Panc1 (cell line): ENCODE measurements around the gene PNPT1. TPM values are rescaled to one million over a fixed set of nuclear protein-coding genes. Genes with fewer than 3 reads are reported as not detected.

Experiments used
- ATAC-seq: fragments of 200-7000 bp; cut with Tn5 transposase; 2 replicates; pipeline ENCODE4 v1.9.1; 2020; ENCODE audit warnings: mild to moderate bottlenecking, moderate library complexity
- BruUV-seq: library from RNA; stranded (reverse); fragments of 400-500 nt; replicated peaks from 2 replicates; lab custom pipeline; 2021; lab: Mats Ljungman, UMichigan
- CTCF ChIA-PET: fragments of 300-600 bp; sonication (Branson Sonifier 250); formaldehyde crosslinking; loops from one replicate; lab custom pipeline; 2022; ENCODE audit warnings: antibody characterized with exemption; lab: Charles Lee
- POLR2A ChIA-PET: fragments of 300-600 bp; sonication (Branson Sonifier 250); formaldehyde crosslinking; loops from one replicate; lab custom pipeline; 2022; ENCODE audit warnings: antibody characterized with exemption; lab: Charles Lee
- DNase-seq: peaks from one replicate; pipeline ENCODE4 v3.0.0-alpha.2; 2010; ENCODE audit warnings: low read depth, low spot score
- H3K27ac ChIP-seq: 2 replicates; pipeline ENCODE4 v1.5.1; 2011; ENCODE audit warnings: mild to moderate bottlenecking, low read length, inconsistent platforms
- H3K27me3 ChIP-seq: fragments of 200-500 bp; sonication (Bioruptor generic); 2 replicates; pipeline ENCODE4 v1.6.0; 2014; ENCODE audit warnings: low read length, inconsistent platforms; ENCODE audit not compliant: control insufficient read depth, insufficient read depth
- H3K36me3 ChIP-seq: fragments of 200-500 bp; sonication (Bioruptor generic); 2 replicates; pipeline ENCODE4 v1.5.1; 2014; ENCODE audit warnings: inconsistent platforms, mild to moderate bottlenecking, low read length, moderate library complexity; ENCODE audit not compliant: control insufficient read depth, insufficient read depth
- H3K4me1 ChIP-seq: 2 replicates; pipeline ENCODE4 v1.5.1; 2011; ENCODE audit warnings: inconsistent platforms, mild to moderate bottlenecking, low read length, moderate library complexity; ENCODE audit not compliant: control insufficient read depth, insufficient read depth
- H3K4me3 ChIP-seq, 2 experiments: 2 replicates each; pipeline ENCODE4 v1.5.1; 2011 to 2012; ENCODE audit warnings: low read depth in 2 of 2, low read length in 2 of 2, mild to moderate bottlenecking in 2 of 2, inconsistent platforms in 1 of 2, moderate library complexity in 1 of 2
- H3K9me3 ChIP-seq: fragments of 200-500 bp; sonication (Bioruptor generic); 2 replicates; pipeline ENCODE4 v1.5.1; 2014; ENCODE audit warnings: low read depth, mild to moderate bottlenecking, inconsistent platforms, low read length, moderate library complexity; ENCODE audit not compliant: control insufficient read depth, insufficient read depth
- POLR2AphosphoS5 ChIP-seq: IDR thresholded peaks from 2 replicates; pipeline ENCODE4 v1.6.1; 2012; ENCODE audit warnings: mild to moderate bottlenecking, low read depth, low read length, moderate library complexity
- SIN3A ChIP-seq: IDR thresholded peaks from 2 replicates; pipeline ENCODE4 v1.6.1; 2012; ENCODE audit warnings: low read depth, mild to moderate bottlenecking, low read length, moderate library complexity, borderline replicate concordance; ENCODE audit not compliant: insufficient read depth
- TCF7L2 ChIP-seq: IDR thresholded peaks from 2 replicates; pipeline ENCODE4 v1.6.1; 2011; ENCODE audit warnings: mild to moderate bottlenecking, low read depth, low read length, inconsistent platforms
- in situ Hi-C: cut with HindIII; loops from 2 replicates; pipeline ENCODE4 v1.10.0; 2016; ENCODE audit warnings: low sequenced_read_pairs, low pct_unique_long_range_greater_than_20kb
- intact Hi-C: fragments of 100-400 bp; cut with micrococcal nuclease; formaldehyde crosslinking; loops from one replicate; pipeline ENCODE4 v1.10.0; 2022; ENCODE audit not compliant: unreplicated experiment
- total RNA-seq: library from RNA; stranded (reverse); gene quantifications from one replicate; pipeline ENCODE4 v1.2.1, GENCODE V29; 2021; ENCODE audit not compliant: unreplicated experiment
- TF ChIP-seq, protein P1 (sequence below), 2 experiments: IDR thresholded peaks; 2 replicates each; pipeline ENCODE4 v1.6.1; 2011 to 2012; ENCODE audit warnings: low read depth in 2 of 2, control low read depth in 1 of 2, low read length in 1 of 2, mild to moderate bottlenecking in 1 of 2, moderate library complexity in 1 of 2; ENCODE audit not compliant: insufficient read depth in 1 of 2
- TF ChIP-seq, protein P2 (sequence below): fragments of 450-650 bp; IDR thresholded peaks from 2 replicates; pipeline ENCODE4 v1.5.1; 2017; ENCODE audit warnings: mild to moderate bottlenecking

PNPT1 gene
- total RNA-seq, 1 experiment from 2014 or later: 50.1 TPM

DNA sequence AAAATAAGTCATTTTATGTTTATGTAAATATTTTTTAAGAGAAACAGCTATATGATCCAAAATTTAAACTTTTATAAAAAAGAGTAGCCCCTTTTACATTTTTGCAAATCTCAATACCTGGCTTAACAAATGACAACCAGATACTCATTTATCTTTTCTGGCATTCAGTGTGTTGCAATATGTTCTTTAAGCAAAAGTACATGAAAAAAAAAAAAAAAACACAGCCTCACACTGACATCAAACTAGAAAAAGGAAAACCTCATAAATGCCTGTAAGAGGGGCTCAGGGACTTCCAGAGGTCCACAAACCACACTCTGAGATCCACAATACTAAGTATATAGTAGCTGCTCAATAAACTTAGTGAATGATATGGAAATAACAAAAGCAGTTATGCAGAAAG, 98.1 kb downstream of the PNPT1 start:
- no peak for DNase-seq
- in situ Hi-C loops: no loop called here
- Histone ChIP-seq H3K27me3 (no peaks in the 10 kb centered on the region), H3K4me3 (no peak overlapping the region), H3K36me3 (no peaks in the 10 kb centered on the region), H3K9me3 (no peaks in the 10 kb centered on the region), H3K4me1 (no peaks in the 10 kb centered on the region), H3K27ac (no peak overlapping the region)
- POLR2A ChIA-PET: interaction anchor here (0.7 kb wide), 1 partner anchor 12 kb away, joined by 5 read pairs; no protein-coding TSS in a partner anchor
- no TSS peak for BruUV-seq
- CTCF ChIA-PET: no interaction called here
- no peak for TF ChIP-seq SIN3A
- no peak for TF ChIP-seq TCF7L2
- TF ChIP-seq, protein P1, sequence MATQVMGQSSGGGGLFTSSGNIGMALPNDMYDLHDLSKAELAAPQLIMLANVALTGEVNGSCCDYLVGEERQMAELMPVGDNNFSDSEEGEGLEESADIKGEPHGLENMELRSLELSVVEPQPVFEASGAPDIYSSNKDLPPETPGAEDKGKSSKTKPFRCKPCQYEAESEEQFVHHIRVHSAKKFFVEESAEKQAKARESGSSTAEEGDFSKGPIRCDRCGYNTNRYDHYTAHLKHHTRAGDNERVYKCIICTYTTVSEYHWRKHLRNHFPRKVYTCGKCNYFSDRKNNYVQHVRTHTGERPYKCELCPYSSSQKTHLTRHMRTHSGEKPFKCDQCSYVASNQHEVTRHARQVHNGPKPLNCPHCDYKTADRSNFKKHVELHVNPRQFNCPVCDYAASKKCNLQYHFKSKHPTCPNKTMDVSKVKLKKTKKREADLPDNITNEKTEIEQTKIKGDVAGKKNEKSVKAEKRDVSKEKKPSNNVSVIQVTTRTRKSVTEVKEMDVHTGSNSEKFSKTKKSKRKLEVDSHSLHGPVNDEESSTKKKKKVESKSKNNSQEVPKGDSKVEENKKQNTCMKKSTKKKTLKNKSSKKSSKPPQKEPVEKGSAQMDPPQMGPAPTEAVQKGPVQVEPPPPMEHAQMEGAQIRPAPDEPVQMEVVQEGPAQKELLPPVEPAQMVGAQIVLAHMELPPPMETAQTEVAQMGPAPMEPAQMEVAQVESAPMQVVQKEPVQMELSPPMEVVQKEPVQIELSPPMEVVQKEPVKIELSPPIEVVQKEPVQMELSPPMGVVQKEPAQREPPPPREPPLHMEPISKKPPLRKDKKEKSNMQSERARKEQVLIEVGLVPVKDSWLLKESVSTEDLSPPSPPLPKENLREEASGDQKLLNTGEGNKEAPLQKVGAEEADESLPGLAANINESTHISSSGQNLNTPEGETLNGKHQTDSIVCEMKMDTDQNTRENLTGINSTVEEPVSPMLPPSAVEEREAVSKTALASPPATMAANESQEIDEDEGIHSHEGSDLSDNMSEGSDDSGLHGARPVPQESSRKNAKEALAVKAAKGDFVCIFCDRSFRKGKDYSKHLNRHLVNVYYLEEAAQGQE (IDR thresholded peaks at IDR 0.05; ENCODE audit: insufficient read depth in 1 of 2, low read depth in 2 of 2, low read length in 1 of 2): no peak
- TF ChIP-seq, protein P2, sequence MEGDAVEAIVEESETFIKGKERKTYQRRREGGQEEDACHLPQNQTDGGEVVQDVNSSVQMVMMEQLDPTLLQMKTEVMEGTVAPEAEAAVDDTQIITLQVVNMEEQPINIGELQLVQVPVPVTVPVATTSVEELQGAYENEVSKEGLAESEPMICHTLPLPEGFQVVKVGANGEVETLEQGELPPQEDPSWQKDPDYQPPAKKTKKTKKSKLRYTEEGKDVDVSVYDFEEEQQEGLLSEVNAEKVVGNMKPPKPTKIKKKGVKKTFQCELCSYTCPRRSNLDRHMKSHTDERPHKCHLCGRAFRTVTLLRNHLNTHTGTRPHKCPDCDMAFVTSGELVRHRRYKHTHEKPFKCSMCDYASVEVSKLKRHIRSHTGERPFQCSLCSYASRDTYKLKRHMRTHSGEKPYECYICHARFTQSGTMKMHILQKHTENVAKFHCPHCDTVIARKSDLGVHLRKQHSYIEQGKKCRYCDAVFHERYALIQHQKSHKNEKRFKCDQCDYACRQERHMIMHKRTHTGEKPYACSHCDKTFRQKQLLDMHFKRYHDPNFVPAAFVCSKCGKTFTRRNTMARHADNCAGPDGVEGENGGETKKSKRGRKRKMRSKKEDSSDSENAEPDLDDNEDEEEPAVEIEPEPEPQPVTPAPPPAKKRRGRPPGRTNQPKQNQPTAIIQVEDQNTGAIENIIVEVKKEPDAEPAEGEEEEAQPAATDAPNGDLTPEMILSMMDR: no peak
- no peak for TF ChIP-seq POLR2AphosphoS5
- intact Hi-C loops: no loop called here
- no peak for ATAC-seq

DNA sequence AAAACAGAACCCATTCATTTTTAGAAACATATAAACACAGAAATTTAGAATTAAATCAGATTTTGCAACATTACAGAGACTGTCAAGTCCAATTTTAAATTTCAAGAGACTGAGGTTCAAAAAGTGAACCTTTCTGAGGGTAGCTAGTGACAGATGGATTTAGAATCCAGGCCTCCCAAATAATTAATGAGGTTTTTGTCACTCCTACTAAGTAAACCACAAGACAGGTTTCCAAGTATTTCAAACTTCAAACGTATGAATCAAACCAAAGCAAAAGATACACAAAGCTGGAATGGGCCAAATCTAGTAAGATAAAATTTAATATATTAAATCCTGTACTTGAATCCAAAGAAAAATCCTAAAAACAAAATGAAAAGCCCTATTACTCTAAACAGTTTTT, 101.5 kb downstream of the PNPT1 start:
- ATAC-seq: no peak
- POLR2A ChIA-PET: no interaction called here
- DNase-seq: no peak
- TF ChIP-seq, protein P2: no peak
- no peak for TF ChIP-seq POLR2AphosphoS5
- TF ChIP-seq, protein P1 (IDR thresholded peaks at IDR 0.05; ENCODE audit: insufficient read depth in 1 of 2, low read depth in 2 of 2, low read length in 1 of 2): no peak
- Histone ChIP-seq H3K4me1 (no peaks in the 10 kb centered on the region), H3K9me3 (no peaks in the 10 kb centered on the region), H3K4me3 (no peak overlapping the region), H3K27me3 (no peaks in the 10 kb centered on the region), H3K27ac (no peak overlapping the region), H3K36me3 (peaks cover 7% of the 10 kb centered on the region; the same call in 1 of the 2 replicates)
- CTCF ChIA-PET: no interaction called here
- in situ Hi-C loops: no loop called here
- intact Hi-C loops: no loop called here
- BruUV-seq: no TSS peak
